Measurements from ENCODE around the gene GZF1. TPM values are rescaled to one million over a fixed set of nuclear protein-coding genes. Genes with fewer than 3 reads are reported as not detected.

GZF1 gene
- total RNA-seq, 1 experiment from 2014 or later: 5.0 TPM

DNA sequence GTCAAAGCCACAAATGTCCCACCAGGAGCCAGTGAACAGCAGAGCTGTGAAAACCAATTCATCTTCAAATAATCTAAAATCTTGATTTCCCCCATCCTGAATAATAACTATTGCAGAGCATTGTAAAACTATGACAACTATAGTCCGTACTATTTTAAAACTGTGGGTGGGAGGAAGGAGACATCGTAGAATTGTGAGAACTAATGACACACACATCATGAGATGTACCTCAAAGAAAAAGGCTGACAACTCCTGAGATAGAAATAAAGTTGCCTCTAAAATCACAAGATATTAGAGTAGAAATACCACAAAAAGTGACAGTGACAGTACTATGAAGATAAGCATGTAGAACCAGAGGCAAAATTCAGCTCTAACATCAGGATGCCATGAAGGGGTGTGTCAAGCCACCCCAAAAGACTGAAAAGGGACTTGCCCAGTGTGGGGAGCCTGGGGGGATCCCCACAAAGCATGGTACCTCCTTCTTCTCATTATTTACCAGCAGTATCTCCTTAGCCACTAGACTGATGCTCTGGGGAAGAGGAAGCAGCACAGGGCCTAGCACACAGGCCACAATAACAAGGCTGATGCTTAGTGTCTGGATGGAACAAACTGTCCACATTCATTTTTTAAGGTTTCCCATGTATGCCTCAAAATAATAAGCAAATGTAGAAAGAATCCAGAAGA lies 45.9 kb downstream of the GZF1 start:
- BruUV-seq (replicated peaks): no TSS peak
- intact Hi-C loops (cut with micrococcal nuclease; ENCODE audit: unreplicated experiment): no loop called here
- DNase-seq: no peak
- CTCF ChIA-PET: no interaction called here
- H3K27me3 Mint-ChIP-seq (ENCODE audit: unreplicated experiment): no peaks in the 10 kb centered on the region
- no peak overlapping the region for H3K4me3 Mint-ChIP-seq (ENCODE audit: low read depth, unreplicated experiment)
- H3K4me1 Mint-ChIP-seq (ENCODE audit: low read depth, unreplicated experiment): no peaks in the 10 kb centered on the region
- H3K27ac Mint-ChIP-seq (ENCODE audit: unreplicated experiment): no peak overlapping the region
- H3K9me3 Mint-ChIP-seq (ENCODE audit: low read depth, unreplicated experiment): no peaks in the 10 kb centered on the region
- TF ChIP-seq, protein P1, sequence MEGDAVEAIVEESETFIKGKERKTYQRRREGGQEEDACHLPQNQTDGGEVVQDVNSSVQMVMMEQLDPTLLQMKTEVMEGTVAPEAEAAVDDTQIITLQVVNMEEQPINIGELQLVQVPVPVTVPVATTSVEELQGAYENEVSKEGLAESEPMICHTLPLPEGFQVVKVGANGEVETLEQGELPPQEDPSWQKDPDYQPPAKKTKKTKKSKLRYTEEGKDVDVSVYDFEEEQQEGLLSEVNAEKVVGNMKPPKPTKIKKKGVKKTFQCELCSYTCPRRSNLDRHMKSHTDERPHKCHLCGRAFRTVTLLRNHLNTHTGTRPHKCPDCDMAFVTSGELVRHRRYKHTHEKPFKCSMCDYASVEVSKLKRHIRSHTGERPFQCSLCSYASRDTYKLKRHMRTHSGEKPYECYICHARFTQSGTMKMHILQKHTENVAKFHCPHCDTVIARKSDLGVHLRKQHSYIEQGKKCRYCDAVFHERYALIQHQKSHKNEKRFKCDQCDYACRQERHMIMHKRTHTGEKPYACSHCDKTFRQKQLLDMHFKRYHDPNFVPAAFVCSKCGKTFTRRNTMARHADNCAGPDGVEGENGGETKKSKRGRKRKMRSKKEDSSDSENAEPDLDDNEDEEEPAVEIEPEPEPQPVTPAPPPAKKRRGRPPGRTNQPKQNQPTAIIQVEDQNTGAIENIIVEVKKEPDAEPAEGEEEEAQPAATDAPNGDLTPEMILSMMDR (IDR thresholded peaks at IDR 0.05; ENCODE audit: unreplicated experiment): no peak
- H3K36me3 Mint-ChIP-seq (ENCODE audit: insufficient read depth, unreplicated experiment): no peaks in the 10 kb centered on the region

DNA sequence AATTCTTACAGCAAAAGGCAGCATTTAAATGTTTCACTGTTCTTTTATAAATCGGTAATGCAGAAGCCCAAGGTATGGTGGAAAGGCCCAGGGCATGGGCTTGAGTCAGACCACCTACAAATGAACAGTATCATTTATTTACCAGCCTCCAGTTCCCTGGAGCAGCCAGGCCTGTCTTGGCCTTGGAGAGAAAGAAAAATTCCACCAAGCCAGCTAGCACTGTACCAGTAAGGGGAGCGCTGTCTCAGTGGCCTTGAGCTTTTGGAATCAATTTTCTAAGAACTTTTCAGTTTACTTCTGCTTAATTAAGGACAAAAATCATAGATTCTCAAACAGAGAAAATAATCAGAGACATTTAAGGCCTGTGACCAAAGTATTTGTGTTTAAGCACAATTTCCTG lies 47.0 kb downstream of the GZF1 start:
- no TSS peak for BruUV-seq (replicated peaks)
- TF ChIP-seq, protein P1 (IDR thresholded peaks at IDR 0.05; ENCODE audit: unreplicated experiment): no peak
- intact Hi-C loops (cut with micrococcal nuclease; ENCODE audit: unreplicated experiment): no loop called here
- no peaks in the 10 kb centered on the region for H3K9me3 Mint-ChIP-seq (ENCODE audit: low read depth, unreplicated experiment)
- DNase-seq: no peak
- no peaks in the 10 kb centered on the region for H3K27me3 Mint-ChIP-seq (ENCODE audit: unreplicated experiment)
- no peaks in the 10 kb centered on the region for H3K4me1 Mint-ChIP-seq (ENCODE audit: low read depth, unreplicated experiment)
- H3K36me3 Mint-ChIP-seq (ENCODE audit: insufficient read depth, unreplicated experiment): no peaks in the 10 kb centered on the region
- no peak overlapping the region for H3K27ac Mint-ChIP-seq (ENCODE audit: unreplicated experiment)
- no peak overlapping the region for H3K4me3 Mint-ChIP-seq (ENCODE audit: low read depth, unreplicated experiment)
- CTCF ChIA-PET: no interaction called here

DNA sequence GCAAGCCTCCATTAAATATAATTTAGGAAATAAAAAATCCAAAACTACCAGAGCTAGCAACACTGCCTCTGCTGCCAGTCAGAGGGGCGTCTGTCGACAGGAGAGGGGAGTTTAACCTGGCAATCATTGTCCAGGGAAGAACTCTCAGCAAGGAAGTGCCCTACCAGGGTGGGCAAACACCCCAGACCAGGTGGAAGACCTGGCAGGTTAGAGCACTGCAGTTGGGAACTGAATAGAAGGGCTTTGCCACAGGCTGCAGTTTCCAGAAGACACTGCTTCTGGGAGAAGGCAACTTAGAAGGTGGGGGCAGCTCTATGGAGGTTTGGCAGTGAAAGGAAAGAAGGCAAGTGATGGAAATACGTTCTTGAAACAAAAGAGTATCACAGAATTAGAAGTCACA lies 47.8 kb downstream of the GZF1 start:
- CTCF ChIA-PET: no interaction called here
- Mint-ChIP-seq H3K27ac (ENCODE audit: unreplicated experiment) (no peak overlapping the region), H3K4me1 (ENCODE audit: low read depth, unreplicated experiment) (no peaks in the 10 kb centered on the region), H3K9me3 (ENCODE audit: low read depth, unreplicated experiment) (no peaks in the 10 kb centered on the region), H3K4me3 (ENCODE audit: low read depth, unreplicated experiment) (no peak overlapping the region), H3K27me3 (ENCODE audit: unreplicated experiment) (no peaks in the 10 kb centered on the region), H3K36me3 (ENCODE audit: insufficient read depth, unreplicated experiment) (no peaks in the 10 kb centered on the region)
- TF ChIP-seq, protein P1 (IDR thresholded peaks at IDR 0.05; ENCODE audit: unreplicated experiment): no peak
- intact Hi-C loops (cut with micrococcal nuclease; ENCODE audit: unreplicated experiment): loop anchor here (10.0 kb wide), 1 partner anchor 45 kb away; the partner anchor contains the start of gene GZF1
- BruUV-seq (replicated peaks): no TSS peak
- DNase-seq: no peak

DNA sequence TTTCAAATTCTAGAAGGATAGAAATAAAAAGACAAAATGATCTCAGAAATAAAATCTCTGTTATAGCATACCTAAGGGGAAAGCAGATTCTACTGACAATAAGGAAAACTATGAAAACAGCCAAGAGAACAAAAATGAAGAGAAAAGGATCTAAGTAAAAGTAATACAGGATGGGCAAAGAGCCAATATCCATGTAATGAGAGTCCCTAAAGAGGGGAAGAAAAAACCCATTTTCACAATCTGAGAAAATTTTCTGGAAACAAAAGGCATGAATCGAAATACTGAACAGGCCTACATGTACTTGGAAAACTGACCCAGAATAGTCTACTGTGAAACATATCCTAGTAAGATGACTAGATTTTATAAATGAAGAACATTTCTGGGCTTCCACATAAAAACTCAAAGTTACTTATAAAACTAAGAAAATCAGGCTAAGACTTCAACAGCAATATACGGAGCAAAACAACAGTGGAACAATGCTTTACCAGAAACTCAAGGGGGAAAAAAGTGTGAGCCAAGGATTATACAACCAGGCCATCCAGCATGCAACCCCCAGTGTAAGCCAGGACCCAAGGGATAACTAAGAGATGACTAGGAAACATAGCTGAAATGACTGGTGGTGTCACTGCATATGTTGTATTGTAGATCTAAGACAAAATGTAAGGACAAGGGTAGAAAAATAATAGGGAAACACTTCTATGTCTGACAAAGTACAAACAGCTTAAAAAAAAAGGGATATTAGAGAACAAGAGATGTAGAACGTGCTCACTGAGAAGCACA lies 49.1 kb downstream of the GZF1 start:
- Mint-ChIP-seq H3K36me3 (ENCODE audit: insufficient read depth, unreplicated experiment) (no peaks in the 10 kb centered on the region), H3K27ac (ENCODE audit: unreplicated experiment) (no peak overlapping the region), H3K27me3 (ENCODE audit: unreplicated experiment) (no peaks in the 10 kb centered on the region), H3K4me3 (ENCODE audit: low read depth, unreplicated experiment) (no peak overlapping the region), H3K9me3 (ENCODE audit: low read depth, unreplicated experiment) (no peaks in the 10 kb centered on the region), H3K4me1 (ENCODE audit: low read depth, unreplicated experiment) (no peaks in the 10 kb centered on the region)
- intact Hi-C loops (cut with micrococcal nuclease; ENCODE audit: unreplicated experiment): loop anchor here (10.0 kb wide), 1 partner anchor 46 kb away; the partner anchor contains the start of gene GZF1
- TF ChIP-seq, protein P1 (IDR thresholded peaks at IDR 0.05; ENCODE audit: unreplicated experiment): no peak
- no TSS peak for BruUV-seq (replicated peaks)
- CTCF ChIA-PET: no interaction called here
- DNase-seq: no peak

Data from Calu3 (cell line).